Effector CD4-positive, alpha-beta T cell (primary cell): ENCODE data around the gene ARHGAP25.
A peak's percentile ranks its signal among the peaks of the same experiment; 100 is the strongest.

Source experiments
- DNase-seq: peaks from one replicate; pipeline ENCODE4 v3.0.0-alpha.2; 2020

ARHGAP25 gene

GRCh38 chr2:68743531-68743930 is 8.9 kb downstream of the ARHGAP25 start:
- DNase-seq, result no peak

- DNase-seq, result no peak
Observed at GRCh38 chr2:68744366-68744912, 9.8 kb downstream of the ARHGAP25 start.

GRCh38 chr2:68745006-68745405 is 10.4 kb downstream of the ARHGAP25 start:
- DNase-seq, result no peak

- DNase-seq, result no peak
Observed at GRCh38 chr2:68746408-68746807, 11.8 kb downstream of the ARHGAP25 start.

GRCh38 chr2:68747413-68747812 is 12.8 kb downstream of the ARHGAP25 start:
- DNase-seq, result no peak

GRCh38 chr2:68747900-68748299 is 13.3 kb downstream of the ARHGAP25 start:
- DNase-seq, result no peak

- no peak for DNase-seq
Observed at GRCh38 chr2:68748568-68748967, 14.0 kb downstream of the ARHGAP25 start.

- DNase-seq, result no peak
Observed at GRCh38 chr2:68749345-68749744, 14.7 kb downstream of the ARHGAP25 start.

- DNase-seq, result no peak
Observed at GRCh38 chr2:68750592-68751396, 16.2 kb downstream of the ARHGAP25 start.

- DNase-seq, result peak; percentile 93
Observed at GRCh38 chr2:68751397-68752339, 17.1 kb downstream of the ARHGAP25 start.

- DNase-seq, result no peak
Observed at GRCh38 chr2:68753318-68753717, 18.7 kb downstream of the ARHGAP25 start.

GRCh38 chr2:68755071-68755470 is 20.5 kb downstream of the ARHGAP25 start:
- DNase-seq, result no peak

GRCh38 chr2:68756178-68756577 is 21.6 kb downstream of the ARHGAP25 start:
- DNase-seq, result no peak

GRCh38 chr2:68757081-68757480 is 22.5 kb downstream of the ARHGAP25 start:
- DNase-seq, result no peak

GRCh38 chr2:68762100-68762499 is 27.5 kb downstream of the ARHGAP25 start:
- DNase-seq, result no peak

GRCh38 chr2:68762665-68763064 is 28.1 kb downstream of the ARHGAP25 start:
- peak; percentile 15 for DNase-seq

GRCh38 chr2:68764041-68764805 is 29.6 kb downstream of the ARHGAP25 start:
- DNase-seq, result no peak

- no peak for DNase-seq
Observed at GRCh38 chr2:68764806-68765311, 30.2 kb downstream of the ARHGAP25 start.

GRCh38 chr2:68765739-68766375 is 31.2 kb downstream of the ARHGAP25 start:
- DNase-seq, result no peak

GRCh38 chr2:68766376-68766845 is 31.8 kb downstream of the ARHGAP25 start:
- peak; percentile 57 for DNase-seq
